HG02588 (cell line): ENCODE measurements around the gene PPAT.
"Not testable (repeated sequence)": the region's sequence is repeated elsewhere in the genome, so short reads cannot be mapped to it uniquely, and the experiment has no call there.

Experiments used
- ATAC-seq: cut with Tn5 transposase; IDR thresholded peaks from one replicate; pipeline ENCODE4 v1.9.1; 2021; ENCODE audit warnings: mild to moderate bottlenecking, moderate library complexity; ENCODE audit not compliant: unreplicated experiment

PPAT gene

GRCh38 chr4:56435140-56435926 is at the start of gene PPAT:
Gene PPAT, minus strand, starts transcription at chr4:56435615. Its CDS starts 138 bp downstream, at chr4:56435477.
- ATAC-seq: peak; percentile 74

GRCh38 chr4:56480691-56481090 is 45.3 kb upstream of the PPAT start:
- ATAC-seq: no peak

- ATAC-seq: no peak
These were observed 41.8 kb upstream of the PPAT start for GRCh38 chr4:56477192-56477702.

- ATAC-seq: peak; percentile 81
These were observed 40.5 kb upstream of the PPAT start for GRCh38 chr4:56475917-56476316.

DNA sequence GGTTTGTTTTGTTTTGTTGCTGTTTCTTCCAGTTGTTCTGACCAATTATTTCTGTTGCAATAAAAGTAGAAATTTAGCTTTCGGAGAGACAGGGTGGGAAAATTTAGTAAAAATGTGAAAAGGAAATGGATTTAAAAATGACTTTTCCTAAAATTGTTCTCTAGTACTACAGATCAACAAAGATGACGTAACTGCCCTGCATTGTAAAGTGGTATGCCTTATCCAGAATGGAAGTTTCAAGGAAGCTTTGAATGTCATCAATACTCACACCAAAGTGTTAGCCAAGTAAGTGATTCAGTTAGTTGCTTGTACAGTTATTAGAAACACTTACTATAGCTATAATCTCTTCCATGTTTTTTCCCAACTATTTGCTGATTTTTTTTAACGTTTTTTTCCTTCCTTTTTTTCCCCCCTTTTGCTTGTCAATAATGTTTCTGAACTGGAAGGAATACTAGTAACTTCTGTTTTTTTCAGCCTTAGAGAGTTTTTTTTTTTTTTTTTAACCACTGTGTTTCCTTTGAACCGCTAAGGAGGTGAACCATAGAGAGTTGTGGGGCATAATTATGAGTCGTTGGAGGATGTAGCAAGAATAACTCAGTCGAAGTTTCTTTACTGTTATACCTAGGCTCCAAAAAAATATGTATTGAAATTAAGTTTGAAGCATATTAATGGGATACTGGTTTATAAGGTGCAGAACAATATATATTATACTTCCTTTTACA is 34.2 kb upstream of the PPAT start:
- no peak for ATAC-seq

DNA sequence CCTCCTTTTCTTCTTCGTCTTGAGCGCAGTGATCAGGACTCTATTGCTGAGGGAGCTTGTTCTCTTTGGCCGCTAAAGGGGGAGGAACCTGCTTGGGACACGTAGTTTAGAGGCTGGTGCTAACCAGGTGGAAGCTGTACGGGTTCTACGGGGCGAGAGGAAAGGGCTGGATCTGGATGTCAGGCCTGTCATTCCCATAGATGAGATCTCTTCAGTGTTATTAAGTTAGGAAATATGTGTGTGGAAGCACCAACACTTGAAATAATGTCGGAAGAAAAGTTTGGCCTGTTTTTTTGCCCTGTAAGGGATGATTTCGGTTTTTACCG is 32.6 kb upstream of the PPAT start:
- peak; percentile 46 for ATAC-seq

DNA sequence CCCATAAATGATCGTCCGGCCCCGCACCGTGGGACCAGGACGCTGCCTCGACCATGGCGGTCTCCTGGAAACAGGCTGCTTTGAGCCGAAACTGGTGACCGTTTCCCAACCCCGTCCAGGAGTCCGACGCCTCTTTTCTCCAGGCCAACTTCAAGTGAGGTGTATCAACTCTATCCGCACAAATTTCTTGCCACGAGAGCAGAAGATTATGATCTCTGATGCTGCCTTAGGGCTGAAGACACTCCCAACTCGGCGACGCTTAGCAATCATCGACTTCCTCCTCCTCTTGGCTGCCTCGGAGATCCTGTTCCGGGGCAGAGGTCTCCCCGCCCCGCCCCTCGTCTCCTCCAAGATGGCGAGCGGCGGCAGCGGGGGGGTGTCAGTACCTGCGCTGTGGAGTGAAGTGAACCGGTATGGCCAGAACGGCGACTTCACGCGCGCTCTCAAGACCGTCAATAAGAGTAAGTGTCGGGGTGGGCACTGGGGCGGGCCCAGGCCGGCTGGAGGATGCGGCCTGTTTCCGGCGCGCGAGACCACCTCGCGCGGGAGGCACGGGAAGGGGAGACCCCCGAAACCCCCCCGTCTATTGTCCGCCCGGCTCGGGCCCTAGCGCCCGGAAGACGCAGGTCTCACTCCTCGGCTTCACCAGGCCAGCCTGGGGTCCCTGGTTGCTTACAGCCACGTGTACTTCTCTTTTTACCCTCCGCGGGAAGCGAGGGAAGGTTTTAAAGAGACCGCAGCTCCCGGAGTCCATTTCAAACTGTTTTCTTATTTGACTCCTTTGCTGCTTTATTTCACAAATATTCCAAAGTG is 32.1 kb upstream of the PPAT start, which contains the start of gene SRP72:
TSS of gene SRP72 (plus strand) at position 334 of the 813 bp plus-strand sequence. CDS start at position 353, 19 bp downstream.
- ATAC-seq: peak; percentile 94

- ATAC-seq: no peak
These were observed 31.5 kb upstream of the PPAT start for GRCh38 chr4:56466910-56467283.

DNA sequence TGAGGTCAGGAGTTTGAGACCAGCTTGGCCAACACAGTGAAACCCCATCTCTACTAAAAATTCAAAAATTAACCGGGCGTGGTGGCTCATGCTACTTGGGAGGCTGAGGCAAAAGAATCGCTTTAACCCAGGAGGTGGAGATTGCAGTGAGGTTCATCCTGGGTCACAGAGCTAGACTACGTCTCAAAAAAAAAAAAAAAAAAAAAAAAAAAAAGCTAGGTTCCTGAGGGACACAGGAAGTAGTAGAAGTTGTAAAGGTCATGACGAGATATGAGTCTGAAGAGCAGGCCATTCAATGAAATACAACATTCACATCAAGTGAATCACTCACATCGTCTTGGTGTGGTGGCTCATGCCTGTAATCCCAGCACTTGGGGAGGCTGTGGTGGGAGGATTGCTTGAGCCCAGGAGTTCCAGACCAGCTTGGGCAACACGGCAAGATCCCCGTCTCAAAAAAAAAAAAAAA is 30.9 kb upstream of the PPAT start:
- ATAC-seq: not testable (repeated sequence)

- ATAC-seq: no peak
These were observed 30.3 kb upstream of the PPAT start for GRCh38 chr4:56465599-56466295.

DNA sequence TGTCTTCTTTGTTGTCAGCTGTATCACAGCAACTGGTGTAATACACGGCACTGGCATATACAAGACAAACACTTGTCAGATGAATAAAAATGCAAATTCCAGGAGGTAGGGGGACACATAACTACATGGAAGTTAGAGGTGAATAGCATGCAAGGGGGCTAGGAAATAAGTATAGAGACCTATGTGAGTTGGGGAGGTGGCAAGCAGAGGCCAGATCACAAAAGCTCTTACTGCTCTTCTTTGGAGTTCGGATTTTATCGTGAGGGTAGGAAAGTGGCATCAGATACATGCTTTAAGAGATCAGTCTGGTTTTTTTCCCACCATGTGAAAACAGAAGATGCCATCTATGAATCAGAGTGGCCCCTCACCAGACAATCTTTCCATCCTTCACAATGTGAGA is 29.2 kb upstream of the PPAT start:
- ATAC-seq: no peak

DNA sequence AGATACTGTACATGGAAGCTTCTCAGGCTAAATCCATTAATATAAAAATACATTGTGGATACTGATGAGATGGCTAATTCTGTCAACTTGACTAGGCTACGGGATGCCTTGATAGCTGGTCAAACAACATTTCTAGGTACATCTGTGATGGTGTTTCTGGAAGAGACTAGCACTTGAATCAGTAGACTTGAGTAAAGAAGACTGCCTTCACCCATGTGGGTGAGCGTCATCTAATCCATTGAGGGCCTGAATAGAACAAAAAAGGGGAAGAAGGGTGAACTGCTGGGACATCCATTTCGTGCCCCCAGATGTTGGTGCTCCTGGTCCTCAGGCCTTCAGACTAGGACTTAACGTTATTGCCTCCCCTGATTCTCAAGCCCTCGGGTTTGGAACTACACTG is 28.3 kb upstream of the PPAT start:
- no peak for ATAC-seq

DNA sequence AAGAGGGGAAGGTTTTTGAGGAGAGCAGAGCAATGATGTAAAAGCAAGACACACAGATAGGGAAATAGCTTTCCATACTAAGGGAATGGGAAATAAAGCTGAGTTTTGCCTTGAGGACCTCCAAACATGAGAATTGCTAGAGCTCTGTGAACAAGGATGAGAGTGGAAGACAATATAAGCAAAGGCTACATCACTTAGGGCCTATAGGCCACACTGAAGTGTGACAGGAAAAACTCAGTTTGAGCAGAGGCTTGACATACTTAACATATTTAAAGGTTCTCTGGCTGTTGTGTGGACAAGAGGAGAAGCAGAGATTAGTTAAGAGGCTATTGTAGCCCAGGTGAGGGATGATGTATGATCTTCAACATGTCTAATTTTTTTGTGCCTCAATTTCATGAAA is 26.7 kb upstream of the PPAT start:
- ATAC-seq: no peak

DNA sequence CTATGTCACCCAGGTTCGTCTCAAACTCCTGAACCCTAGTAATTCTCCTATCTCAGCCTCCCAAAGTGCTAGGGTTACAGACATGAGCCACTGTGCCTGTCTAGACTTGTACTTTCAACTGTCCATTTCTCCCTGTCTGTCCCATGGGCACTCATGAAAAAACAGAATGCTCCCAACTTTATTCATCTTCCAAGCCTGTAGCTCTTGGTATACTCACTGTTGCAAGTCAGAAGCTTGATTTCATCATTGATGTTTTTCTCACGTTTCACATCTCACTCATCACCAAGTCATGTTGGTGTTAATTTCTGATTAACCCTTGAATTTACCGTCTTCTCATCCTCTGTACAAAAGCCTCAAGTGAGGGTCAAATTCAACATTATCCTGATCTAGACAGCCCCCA is 24.7 kb upstream of the PPAT start:
- no peak for ATAC-seq

DNA sequence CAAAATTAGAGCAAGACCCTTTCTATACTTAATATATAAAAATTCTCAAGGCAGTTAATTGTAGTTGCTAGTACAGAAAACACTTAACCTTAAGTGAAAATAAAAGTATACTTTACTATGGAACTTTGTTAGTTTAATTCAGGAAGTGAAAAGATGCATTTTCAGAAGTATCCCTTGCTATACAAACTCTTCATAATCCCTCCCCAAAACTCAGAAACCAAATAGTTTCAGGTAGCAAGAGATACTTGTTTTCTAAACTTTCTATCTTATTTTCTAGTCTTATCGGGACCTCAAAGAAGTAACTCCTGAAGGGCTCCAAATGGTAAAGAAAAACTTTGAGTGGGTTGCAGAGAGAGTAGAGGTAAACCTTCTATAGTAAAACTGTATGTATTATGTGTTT is 14.9 kb upstream of the PPAT start:
- no peak for ATAC-seq

- ATAC-seq: not testable (repeated sequence)
These were observed 14.1 kb upstream of the PPAT start for GRCh38 chr4:56449475-56449874.

DNA sequence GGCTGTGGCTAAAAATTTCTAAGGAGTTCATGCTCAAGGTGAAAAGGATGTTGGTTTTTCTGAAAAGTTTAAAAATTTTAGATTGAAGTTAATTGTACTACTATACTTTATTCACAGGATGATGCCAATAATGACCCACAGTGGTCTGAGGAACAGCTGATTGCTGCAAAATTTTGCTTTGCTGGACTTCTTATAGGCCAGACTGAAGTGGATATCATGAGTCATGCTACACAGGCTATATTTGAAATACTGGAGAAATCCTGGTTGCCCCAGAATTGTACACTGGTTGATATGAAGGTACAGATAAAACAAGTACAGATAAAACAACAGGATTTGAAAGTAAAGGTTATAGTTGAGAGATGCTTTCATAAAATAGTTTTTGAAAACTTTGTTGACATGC is 12.9 kb upstream of the PPAT start:
- ATAC-seq: no peak

DNA sequence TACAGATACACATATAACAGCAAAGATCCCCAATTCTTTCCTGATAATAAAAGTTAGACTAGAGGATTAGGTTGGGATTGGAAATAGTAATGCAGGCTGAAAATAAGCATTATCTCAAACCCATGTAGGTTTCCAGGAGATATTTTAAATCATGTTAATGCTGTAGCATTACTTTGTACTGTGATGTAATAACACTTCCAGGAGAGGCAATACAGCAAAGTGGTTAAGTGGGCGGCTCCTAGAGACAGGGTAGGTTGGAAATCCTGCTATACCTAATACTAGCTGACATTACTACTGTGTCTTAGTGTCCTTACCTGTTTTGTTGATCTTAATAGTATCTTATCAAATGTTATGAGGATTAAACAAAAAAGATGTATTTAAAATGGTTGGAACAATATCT is 10.3 kb upstream of the PPAT start:
- no peak for ATAC-seq

DNA sequence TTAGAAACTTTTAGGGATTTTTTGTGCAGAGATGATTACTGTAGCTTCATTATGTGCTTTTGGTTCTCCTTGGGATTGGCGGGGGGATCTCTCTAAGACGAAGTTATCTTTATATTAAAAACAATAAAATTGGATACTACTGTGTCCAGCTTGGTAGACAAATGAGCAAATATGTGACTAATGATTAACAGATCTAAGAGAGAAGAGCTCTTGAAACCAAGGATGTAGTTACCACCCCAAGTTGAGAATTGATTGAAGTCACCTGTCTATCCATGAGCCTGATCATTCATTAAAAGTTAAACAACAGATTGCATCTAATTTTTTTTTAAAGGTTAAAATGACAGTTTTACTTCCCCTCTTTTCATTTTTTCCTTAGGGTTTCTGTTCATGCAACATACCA is 9.3 kb upstream of the PPAT start:
- no peak for ATAC-seq

DNA sequence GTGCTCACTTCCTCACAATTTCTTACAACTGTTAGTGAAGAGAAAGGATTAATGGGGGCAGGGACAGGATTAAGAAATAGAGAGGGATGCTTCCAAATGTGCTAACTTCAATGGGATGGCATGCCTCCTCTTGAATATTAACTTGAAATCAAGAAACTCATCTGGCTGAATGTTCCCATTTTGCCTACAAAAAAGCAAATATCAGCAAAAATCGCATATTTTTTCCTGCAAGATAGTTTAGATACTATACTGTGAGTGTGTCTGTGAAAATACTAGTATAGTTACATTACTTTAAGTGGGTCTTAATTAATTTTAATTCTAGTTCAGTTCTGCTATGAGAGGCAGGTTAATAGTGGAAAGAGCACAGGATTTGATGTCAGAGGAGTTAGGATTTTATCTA is 5.6 kb upstream of the PPAT start:
- no peak for ATAC-seq

- no peak for ATAC-seq
These were observed 3.4 kb upstream of the PPAT start for GRCh38 chr4:56438766-56439165.
